Measurements from ENCODE around the gene HELZ. TPM values are rescaled to one million over a fixed set of nuclear protein-coding genes. Genes with fewer than 3 reads are reported as not detected.

Gene HELZ
- total RNA-seq, 4 donors from 2014 or later = 47.3 to 95.4 (median 61.3) TPM

- Histone ChIP-seq H3K4me3 (no peak overlapping the region), H3K36me3 (peaks cover 0 to 47% (median 0%) of the 10 kb centered on the region in 3 donors), H3K9me3 (no peaks in the 10 kb centered on the region), H3K27me3 (no peaks in the 10 kb centered on the region), H3K27ac (no peak overlapping the region), H3K4me1 (no peaks in the 10 kb centered on the region)
- TF ChIP-seq CTCF (IDR thresholded peaks at IDR 0.05) = no peak
- no peak for TF ChIP-seq POLR2A (IDR thresholded peaks at IDR 0.05)
- no peak for TF ChIP-seq EP300 (IDR thresholded peaks at IDR 0.05)
- no peak for DNase-seq (ENCODE audit: low spot score in 2 of 2)
Observed at GRCh38 chr17:67157732-67158639, 87.0 kb downstream of the HELZ start.

DNA sequence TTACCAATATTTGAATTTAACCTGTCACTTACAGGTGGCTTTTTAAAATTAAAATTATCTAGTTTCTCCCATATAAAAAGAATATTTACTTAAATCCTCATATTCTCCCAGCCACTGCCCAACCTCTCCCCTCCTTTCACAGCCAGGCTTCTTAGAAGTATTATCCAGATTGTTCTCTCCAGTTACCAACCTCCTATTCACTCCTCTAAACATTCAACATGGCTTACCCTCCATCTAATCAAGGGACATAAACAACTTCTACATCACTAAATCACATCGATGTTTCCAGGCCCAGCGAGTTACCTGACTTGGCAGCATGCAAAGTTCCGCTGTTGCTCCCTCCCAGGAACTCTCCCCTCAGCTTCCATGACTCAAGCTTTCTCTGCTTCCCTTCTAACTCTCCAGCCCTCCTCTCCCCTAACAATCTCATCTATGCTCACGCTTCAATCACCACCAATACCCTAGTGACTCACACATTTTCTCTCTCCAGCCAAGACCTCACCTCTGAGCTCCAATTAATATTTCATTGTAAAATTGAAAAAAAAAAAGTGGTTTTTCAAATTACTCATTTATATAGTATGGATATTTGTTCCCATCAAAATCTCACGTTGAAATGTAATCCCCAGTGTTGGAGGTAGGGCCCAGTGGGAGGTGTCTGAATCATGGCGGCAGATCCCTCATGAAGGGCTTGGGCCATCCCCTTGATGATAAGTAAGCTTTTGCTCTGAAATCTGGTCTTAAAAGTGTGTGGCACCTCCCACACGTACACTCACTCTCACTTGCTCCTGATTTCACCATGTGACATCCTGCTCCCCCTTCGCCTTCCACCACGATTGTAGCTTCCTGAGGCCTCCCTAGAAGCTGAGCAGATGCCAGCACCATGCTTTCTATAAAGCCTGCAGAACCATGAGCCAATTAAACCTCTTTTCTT lies 88.5 kb downstream of the HELZ start:
- TF ChIP-seq POLR2A (IDR thresholded peaks at IDR 0.05) (no peak), EP300 (IDR thresholded peaks at IDR 0.05) (no peak), CTCF (IDR thresholded peaks at IDR 0.05) (no peak)
- no peak for DNase-seq (ENCODE audit: low spot score in 2 of 2)
- Histone ChIP-seq H3K4me1 (no peaks in the 10 kb centered on the region), H3K9me3 (no peaks in the 10 kb centered on the region), H3K27ac (no peak overlapping the region), H3K27me3 (no peaks in the 10 kb centered on the region), H3K4me3 (no peak overlapping the region), H3K36me3 (peaks cover 0 to 41% (median 0%) of the 10 kb centered on the region in 3 donors)
- 87 to 91% methylated on average over 9 of the region's 9 CpGs for WGBS, 2 donors

DNA sequence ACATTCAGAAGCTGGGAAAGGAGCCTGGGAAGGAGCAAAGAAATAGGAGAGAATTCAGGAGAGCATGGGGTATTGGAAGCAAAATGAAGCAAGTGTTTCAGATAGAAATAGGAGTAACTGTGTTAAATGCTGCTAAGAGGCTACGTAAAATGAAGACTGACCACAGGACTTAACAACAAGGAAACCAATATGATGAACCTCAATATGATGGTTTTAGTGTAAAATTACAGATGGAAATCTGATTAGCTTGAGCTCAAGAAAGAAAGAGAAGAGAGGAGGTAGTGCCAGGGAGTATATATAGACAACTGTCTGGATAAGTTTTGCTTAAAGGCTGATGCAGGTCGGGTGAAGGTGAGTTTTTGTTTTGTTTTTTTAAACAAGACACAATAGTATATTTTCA lies 92.2 kb downstream of the HELZ start:
- no peak overlapping the region for H3K4me3 ChIP-seq
- no peak overlapping the region for H3K27ac ChIP-seq
- TF ChIP-seq POLR2A (IDR thresholded peaks at IDR 0.05) (no peak), CTCF (IDR thresholded peaks at IDR 0.05) (no peak), EP300 (IDR thresholded peaks at IDR 0.05) (no peak)
- DNase-seq (ENCODE audit: low spot score in 2 of 2) = no peak
- H3K9me3 ChIP-seq = no peaks in the 10 kb centered on the region
- peaks cover 0 to 40% (median 0%) of the 10 kb centered on the region in 3 donors for H3K36me3 ChIP-seq
- H3K27me3 ChIP-seq = no peaks in the 10 kb centered on the region
- 92 to 94% methylated on average over 2 of the region's 2 CpGs for WGBS, 2 donors
- H3K4me1 ChIP-seq = no peaks in the 10 kb centered on the region

GRCh38 chr17:67151717-67152116 lies 93.3 kb downstream of the HELZ start:
- H3K4me3 ChIP-seq = no peak overlapping the region
- H3K4me1 ChIP-seq = no peaks in the 10 kb centered on the region
- TF ChIP-seq POLR2A (IDR thresholded peaks at IDR 0.05) = no peak
- no peak for TF ChIP-seq EP300 (IDR thresholded peaks at IDR 0.05)
- no peak for TF ChIP-seq CTCF (IDR thresholded peaks at IDR 0.05)
- H3K27ac ChIP-seq = no peak overlapping the region
- H3K27me3 ChIP-seq = no peaks in the 10 kb centered on the region
- H3K9me3 ChIP-seq = no peaks in the 10 kb centered on the region
- no peak for DNase-seq (ENCODE audit: low spot score in 2 of 2)
- peaks cover 0 to 45% (median 0%) of the 10 kb centered on the region in 3 donors for H3K36me3 ChIP-seq
- 49 to 63% methylated on average over 2 of the region's 2 CpGs for WGBS, 2 donors
